Urinary bladder (tissue), 4 donors: ENCODE measurements around the gene EPS8L3. TPM values are rescaled to one million over a fixed set of nuclear protein-coding genes. Genes with fewer than 3 reads are reported as not detected.
"Not testable (repeated sequence)": the region's sequence is repeated elsewhere in the genome, so short reads cannot be mapped to it uniquely, and the experiment has no call there.

Source experiments
- DNase-seq: peaks from one replicate; pipeline ENCODE4 v3.0.0-alpha.2; 2015; ENCODE audit errors: extremely low spot score
- H3K27ac ChIP-seq: one replicate; pipeline ENCODE4 v1.5.1; 2013; ENCODE audit warnings: low read depth, mild to moderate bottlenecking, moderate library complexity
- H3K36me3 ChIP-seq: one replicate; pipeline ENCODE4 v1.6.1; 2013; ENCODE audit warnings: mild to moderate bottlenecking, moderate library complexity; ENCODE audit not compliant: insufficient read depth
- H3K4me1 ChIP-seq: one replicate; pipeline ENCODE4 v1.6.1; 2013; ENCODE audit warnings: mild to moderate bottlenecking, moderate library complexity; ENCODE audit not compliant: insufficient read depth
- H3K4me3 ChIP-seq: one replicate; pipeline ENCODE4 v1.5.1; 2013; ENCODE audit warnings: low read depth, low read length
- WGBS: extraction: QIAGEN DNeasy Blood & Tissue Kit; methylation state at CpG from one replicate; pipeline ENCODE4 v1.1.7; 2013; 5-methylcytosine and 5-hydroxymethylcytosine counted together
- polyA plus RNA-seq: library from polyadenylated mRNA; stranded (reverse); fragments of 200-250 nt; gene quantifications from one replicate; pipeline ENCODE4 v1.2.3, GENCODE V29; 2013
- total RNA-seq: library from RNA; depleted of rRNA; stranded (reverse); fragments of >200 nt; gene quantifications from one replicate; pipeline ENCODE4 v1.2.3, GENCODE V29; 2014
- donor health status: healthy with polysubstance abuse.
- donor health status: healthy.

Gene EPS8L3
- total and polyA plus RNA-seq, 2 donors, result 0.23 TPM; not detected in 1

- WGBS, result 81% methylated on average over 3 of the region's 3 CpGs
- Histone ChIP-seq H3K36me3 (no peaks in the 10 kb centered on the region), H3K27ac (no peak overlapping the region), H3K4me3 (no peak overlapping the region), H3K4me1 (no peaks in the 10 kb centered on the region)
- no peak for DNase-seq
These were observed 38.0 kb upstream of the EPS8L3 start for GRCh38 chr1:109801791-109802135.

- Histone ChIP-seq H3K4me3 (no peak overlapping the region), H3K27ac (no peak overlapping the region), H3K4me1 (no peaks in the 10 kb centered on the region), H3K36me3 (no peaks in the 10 kb centered on the region)
- no peak for DNase-seq
These were observed 36.6 kb upstream of the EPS8L3 start for GRCh38 chr1:109800291-109800690.

GRCh38 chr1:109799445-109799844 lies 35.7 kb upstream of the EPS8L3 start:
- no peak overlapping the region for H3K27ac ChIP-seq
- no peaks in the 10 kb centered on the region for H3K36me3 ChIP-seq
- H3K4me1 ChIP-seq, result no peaks in the 10 kb centered on the region
- WGBS, result 48% methylated on average over 1 of the region's 1 CpG
- no peak overlapping the region for H3K4me3 ChIP-seq
- no peak for DNase-seq

- not testable (repeated sequence) for H3K36me3 ChIP-seq, DNase-seq, H3K27ac ChIP-seq, H3K4me1 ChIP-seq, H3K4me3 ChIP-seq
- WGBS, result 80% methylated on average over 5 of the region's 5 CpGs
These were observed 33.5 kb upstream of the EPS8L3 start for GRCh38 chr1:109797303-109797595.

GRCh38 chr1:109796484-109797302 lies 33.0 kb upstream of the EPS8L3 start:
- Histone ChIP-seq H3K4me3 (no peak overlapping the region), H3K4me1 (no peaks in the 10 kb centered on the region), H3K27ac (no peak overlapping the region), H3K36me3 (no peaks in the 10 kb centered on the region)
- 56% methylated on average over 7 of the region's 7 CpGs for WGBS
- DNase-seq, result no peak

- no peak overlapping the region for H3K27ac ChIP-seq
- DNase-seq, result no peak
These were observed 30.8 kb upstream of the EPS8L3 start for GRCh38 chr1:109794319-109795132.

GRCh38 chr1:109793486-109794318 lies 30.0 kb upstream of the EPS8L3 start:
- no peaks in the 10 kb centered on the region for H3K4me1 ChIP-seq
- WGBS, result 64% methylated on average over 11 of the region's 11 CpGs
- H3K27ac ChIP-seq, result no peak overlapping the region
- H3K4me3 ChIP-seq, result no peak overlapping the region
- H3K36me3 ChIP-seq, result no peaks in the 10 kb centered on the region
- no peak for DNase-seq

More at GRCh38 chr1:109794319-109795132, 30.8 kb upstream of the EPS8L3 start:
- 85% methylated on average over 19 of the region's 19 CpGs for WGBS
- Histone ChIP-seq H3K4me1 (no peaks in the 10 kb centered on the region), H3K36me3 (no peaks in the 10 kb centered on the region), H3K4me3 (no peak overlapping the region)

GRCh38 chr1:109793089-109793485 lies 29.4 kb upstream of the EPS8L3 start:
- H3K4me3 ChIP-seq, result no peak overlapping the region
- no peak overlapping the region for H3K27ac ChIP-seq
- no peaks in the 10 kb centered on the region for H3K4me1 ChIP-seq
- 60% methylated on average over 5 of the region's 5 CpGs for WGBS
- H3K36me3 ChIP-seq, result no peaks in the 10 kb centered on the region
- DNase-seq, result no peak

- Histone ChIP-seq H3K36me3 (no peaks in the 10 kb centered on the region), H3K4me1 (no peaks in the 10 kb centered on the region), H3K4me3 (no peak overlapping the region), H3K27ac (no peak overlapping the region)
- WGBS, result 34% methylated on average over 18 of the region's 18 CpGs
- DNase-seq, result peak; percentile 75
These were observed 28.5 kb upstream of the EPS8L3 start for GRCh38 chr1:109792056-109792831.

- 79% methylated on average over 9 of the region's 9 CpGs for WGBS
- H3K4me1 ChIP-seq, result no peaks in the 10 kb centered on the region
- DNase-seq, result no peak
These were observed 27.8 kb upstream of the EPS8L3 start for GRCh38 chr1:109791495-109792043.

GRCh38 chr1:109790735-109791494 lies 27.2 kb upstream of the EPS8L3 start:
- Histone ChIP-seq H3K4me1 (no peaks in the 10 kb centered on the region), H3K27ac (peak overlapping the region; percentile 3), H3K36me3 (no peaks in the 10 kb centered on the region), H3K4me3 (no peak overlapping the region)
- WGBS, result 78% methylated on average over 12 of the region's 12 CpGs
- no peak for DNase-seq

More at GRCh38 chr1:109791495-109792043, 27.8 kb upstream of the EPS8L3 start:
- Histone ChIP-seq H3K27ac (no peak overlapping the region), H3K36me3 (no peaks in the 10 kb centered on the region), H3K4me3 (no peak overlapping the region)

GRCh38 chr1:109790329-109790728 lies 26.6 kb upstream of the EPS8L3 start:
- Histone ChIP-seq H3K36me3 (no peaks in the 10 kb centered on the region), H3K27ac (peak overlapping the region; percentile 3), H3K4me1 (no peaks in the 10 kb centered on the region), H3K4me3 (no peak overlapping the region)
- DNase-seq, result no peak
- WGBS, result 88% methylated on average over 2 of the region's 2 CpGs
